Epithelial cell of prostate (primary cell): ENCODE measurements around the gene GULP1.
A peak's percentile ranks its signal among the peaks of the same experiment; 100 is the strongest.
"Not testable (repeated sequence)": the region's sequence is repeated elsewhere in the genome, so short reads cannot be mapped to it uniquely, and the experiment has no call there.

Experiments used
- DNase-seq: peaks from one replicate; pipeline ENCODE4 v3.0.0-alpha.2; 2011; ENCODE audit warnings: low read depth, low spot score
- H3K27ac ChIP-seq: fragments of 450-650 bp; 2 replicates; pipeline ENCODE4 v1.5.1; 2017; ENCODE audit warnings: mild to moderate bottlenecking

GULP1 gene

GRCh38 chr2:188450732-188451483 lies 159.2 kb downstream of the GULP1 start:
- no peak overlapping the region for H3K27ac ChIP-seq
- no peak for DNase-seq

GRCh38 chr2:188452084-188452483 lies 160.4 kb downstream of the GULP1 start:
- DNase-seq, result no peak

GRCh38 chr2:188456114-188456909 lies 164.6 kb downstream of the GULP1 start:
- no peak overlapping the region for H3K27ac ChIP-seq
- DNase-seq, result no peak

More at GRCh38 chr2:188452084-188452483, 160.4 kb downstream of the GULP1 start:
- H3K27ac ChIP-seq, result no peak overlapping the region

GRCh38 chr2:188459061-188459460 lies 167.4 kb downstream of the GULP1 start:
- H3K27ac ChIP-seq, result no peak overlapping the region
- DNase-seq, result no peak

- H3K27ac ChIP-seq, DNase-seq: not testable (repeated sequence)
Observed at GRCh38 chr2:188466078-188466477, 174.4 kb downstream of the GULP1 start.

GRCh38 chr2:188466761-188467160 lies 175.1 kb downstream of the GULP1 start:
- H3K27ac ChIP-seq, result no peak overlapping the region
- DNase-seq, result no peak

GRCh38 chr2:188471166-188471565 lies 179.5 kb downstream of the GULP1 start:
- no peak for DNase-seq
- no peak overlapping the region for H3K27ac ChIP-seq

GRCh38 chr2:188473306-188473705 lies 181.6 kb downstream of the GULP1 start:
- no peak overlapping the region for H3K27ac ChIP-seq
- no peak for DNase-seq

- no peak for DNase-seq
- no peak overlapping the region for H3K27ac ChIP-seq
Observed at GRCh38 chr2:188474316-188474715, 182.6 kb downstream of the GULP1 start.

GRCh38 chr2:188475945-188476344 lies 184.3 kb downstream of the GULP1 start:
- no peak for DNase-seq
- no peak overlapping the region for H3K27ac ChIP-seq

GRCh38 chr2:188477564-188478103 lies 186.0 kb downstream of the GULP1 start:
- H3K27ac ChIP-seq, result no peak overlapping the region
- DNase-seq, result no peak

- H3K27ac ChIP-seq, result peak overlapping the region; percentile 17
- DNase-seq, result peak; percentile 26
Observed at GRCh38 chr2:188478724-188479123, 187.1 kb downstream of the GULP1 start.

GRCh38 chr2:188481474-188481873 lies 189.8 kb downstream of the GULP1 start:
- H3K27ac ChIP-seq, result no peak overlapping the region
- no peak for DNase-seq

GRCh38 chr2:188485496-188485895 lies 193.8 kb downstream of the GULP1 start:
- no peak overlapping the region for H3K27ac ChIP-seq
- DNase-seq, result no peak

- H3K27ac ChIP-seq, result no peak overlapping the region
- DNase-seq, result no peak
Observed at GRCh38 chr2:188492751-188493150, 201.1 kb downstream of the GULP1 start.

- no peak for DNase-seq
Observed at GRCh38 chr2:188494906-188495305, 203.2 kb downstream of the GULP1 start.

GRCh38 chr2:188495969-188496431 lies 204.3 kb downstream of the GULP1 start:
- H3K27ac ChIP-seq, result no peak overlapping the region
- no peak for DNase-seq

More at GRCh38 chr2:188494906-188495305, 203.2 kb downstream of the GULP1 start:
- no peak overlapping the region for H3K27ac ChIP-seq

GRCh38 chr2:188497726-188498125 lies 206.1 kb downstream of the GULP1 start:
- no peak for DNase-seq
- H3K27ac ChIP-seq, result no peak overlapping the region

- DNase-seq, result no peak
Observed at GRCh38 chr2:188503975-188504374, 212.3 kb downstream of the GULP1 start.

GRCh38 chr2:188506843-188507242 lies 215.2 kb downstream of the GULP1 start:
- no peak for DNase-seq
- H3K27ac ChIP-seq, result no peak overlapping the region

More at GRCh38 chr2:188503975-188504374, 212.3 kb downstream of the GULP1 start:
- no peak overlapping the region for H3K27ac ChIP-seq

GRCh38 chr2:188511346-188511745 lies 219.7 kb downstream of the GULP1 start:
- no peak for DNase-seq
- no peak overlapping the region for H3K27ac ChIP-seq
